Right atrium auricular region (tissue), 2 donors: ENCODE data around the gene SLC26A11. TPM values are rescaled to one million over a fixed set of nuclear protein-coding genes. Genes with fewer than 3 reads are reported as not detected.
"Not testable (repeated sequence)": the region's sequence is repeated elsewhere in the genome, so short reads cannot be mapped to it uniquely, and the experiment has no call there.

Source experiments
- DNase-seq: peaks from one replicate; pipeline ENCODE4 v3.0.0-alpha.2; 2019; ENCODE audit warnings: low spot score
- H3K27ac ChIP-seq, 2 donors: fragments of 200-600 bp; sonication (generic); 1 replicate in 1 of 2; 2 replicates in 1 of 2; pipeline ENCODE4 v1.5.1; 2016 to 2019
- H3K27me3 ChIP-seq, 2 donors: fragments of 200-600 bp; sonication (generic); one replicate each; pipeline versions ENCODE4 v1.5.1 to v1.6.0; 2017 to 2019
- H3K36me3 ChIP-seq: fragments of 200-600 bp; sonication (generic); one replicate; pipeline ENCODE4 v1.5.1; 2016
- H3K4me1 ChIP-seq, 2 donors: fragments of 200-600 bp; sonication (generic); one replicate each; pipeline versions ENCODE4 v1.5.1 to v1.6.0; 2017 to 2019
- H3K4me3 ChIP-seq, 2 donors: fragments of 200-600 bp; sonication (generic); 1 replicate in 1 of 2; 2 replicates in 1 of 2; pipeline ENCODE4 v1.5.1; 2017 to 2019; ENCODE audit warnings: mild to moderate bottlenecking in 1 of 2, moderate library complexity in 1 of 2
- H3K9me3 ChIP-seq, 2 donors: fragments of 200-600 bp; sonication (generic); one replicate each; pipeline ENCODE4 v1.5.1; 2019
- CTCF ChIP-seq, 2 donors: fragments of 200-600 bp; sonication (generic); IDR thresholded peaks; one replicate each; pipeline ENCODE4 v1.5.1; 2019; ENCODE audit warnings: antibody characterized with exemption in 2 of 2
- total RNA-seq, 2 donors: library from RNA; depleted of rRNA; stranded (reverse); fragments of >200 nt; gene quantifications; one replicate each; pipeline ENCODE4 v1.1.0, GENCODE V29; 2016

SLC26A11 gene
- total RNA-seq, 2 donors from 2014 or later: 2.2 to 9.0 TPM

GRCh38 chr17:80253631-80254395 lies 33.6 kb downstream of the SLC26A11 start:
- Histone ChIP-seq H3K27ac (no peak overlapping the region), H3K4me1 (no peaks in the 10 kb centered on the region), H3K27me3 (no peaks in the 10 kb centered on the region), H3K36me3 (peaks cover 9% of the 10 kb centered on the region), H3K4me3 (no peak overlapping the region), H3K9me3 (no peaks in the 10 kb centered on the region)
- no peak for TF ChIP-seq CTCF (IDR thresholded peaks at IDR 0.05)
- DNase-seq: no peak

- peak overlapping the region in 1 of 2 donors; percentile 35 for H3K27ac ChIP-seq
- H3K4me3 ChIP-seq: no peak overlapping the region
- no peak for TF ChIP-seq CTCF (IDR thresholded peaks at IDR 0.05)
- no peak for DNase-seq
- H3K27me3 ChIP-seq: no peaks in the 10 kb centered on the region
- H3K4me1 ChIP-seq: peaks cover 0 to 1% of the 10 kb centered on the region in 2 donors
- H3K36me3 ChIP-seq: peaks cover 5% of the 10 kb centered on the region
- no peaks in the 10 kb centered on the region for H3K9me3 ChIP-seq
These were observed 34.4 kb downstream of the SLC26A11 start for GRCh38 chr17:80254396-80255251.

GRCh38 chr17:80256034-80256350 lies 35.8 kb downstream of the SLC26A11 start:
- H3K4me1 ChIP-seq: peaks cover 0 to 4% of the 10 kb centered on the region in 2 donors
- TF ChIP-seq CTCF (IDR thresholded peaks at IDR 0.05): no peak
- no peaks in the 10 kb centered on the region for H3K36me3 ChIP-seq
- no peaks in the 10 kb centered on the region for H3K27me3 ChIP-seq
- no peak for DNase-seq
- H3K9me3 ChIP-seq: no peaks in the 10 kb centered on the region
- no peak overlapping the region for H3K4me3 ChIP-seq
- H3K27ac ChIP-seq: no peak overlapping the region

- no peak overlapping the region for H3K27ac ChIP-seq
- no peak for DNase-seq
These were observed 37.5 kb downstream of the SLC26A11 start for GRCh38 chr17:80257716-80258213.

GRCh38 chr17:80258296-80258695 lies 38.1 kb downstream of the SLC26A11 start:
- not testable (repeated sequence) for DNase-seq, H3K9me3 ChIP-seq, H3K27ac ChIP-seq, H3K4me3 ChIP-seq, H3K36me3 ChIP-seq, H3K27me3 ChIP-seq
- peaks cover 0 to 22% of the 10 kb centered on the region in 2 donors for H3K4me1 ChIP-seq

More at GRCh38 chr17:80257716-80258213, 37.5 kb downstream of the SLC26A11 start:
- no peaks in the 10 kb centered on the region for H3K27me3 ChIP-seq
- no peaks in the 10 kb centered on the region for H3K9me3 ChIP-seq
- H3K4me1 ChIP-seq: peaks cover 0 to 17% of the 10 kb centered on the region in 2 donors
- no peak overlapping the region for H3K4me3 ChIP-seq
- H3K36me3 ChIP-seq: no peaks in the 10 kb centered on the region
- TF ChIP-seq CTCF (IDR thresholded peaks at IDR 0.05): no peak

GRCh38 chr17:80259457-80260068 lies 39.3 kb downstream of the SLC26A11 start:
- Histone ChIP-seq H3K4me1 (peaks cover 0 to 35% of the 10 kb centered on the region in 2 donors), H3K27ac (peak overlapping the region; percentile 87 to 93), H3K4me3 (peak overlapping the region; percentile 64 to 67), H3K36me3 (no peaks in the 10 kb centered on the region), H3K27me3 (no peaks in the 10 kb centered on the region), H3K9me3 (no peaks in the 10 kb centered on the region)
- DNase-seq: no peak
- no peak for TF ChIP-seq CTCF (IDR thresholded peaks at IDR 0.05)
